H9 (cell line): Measurements from ENCODE around the gene CRYBA2. TPM values are rescaled to one million over a fixed set of nuclear protein-coding genes. Genes with fewer than 3 reads are reported as not detected.

Experiments used
- DNase-seq: peaks from one replicate; pipeline ENCODE4 v3.0.0-alpha.2; 2017
- H2AFZ ChIP-seq: one replicate; pipeline ENCODE4 v1.6.1; 2013; ENCODE audit warnings: mild to moderate bottlenecking, low read length, control low read depth, moderate library complexity
- H2AK5ac ChIP-seq: 2 replicates; pipeline ENCODE4 v1.6.1; 2013; ENCODE audit warnings: low read length, control low read depth, mixed read lengths; ENCODE audit not compliant: insufficient read length
- H2BK120ac ChIP-seq: one replicate; pipeline ENCODE4 v1.6.1; 2013; ENCODE audit warnings: low read depth, mild to moderate bottlenecking, low read length, control low read depth, inconsistent platforms; ENCODE audit not compliant: poor library complexity, severe bottlenecking
- H2BK12ac ChIP-seq: 2 replicates; pipeline ENCODE4 v1.6.1; 2013; ENCODE audit warnings: low read length, control low read depth, mixed read lengths, low read depth; ENCODE audit not compliant: insufficient read length
- H2BK15ac ChIP-seq: 2 replicates; pipeline ENCODE4 v1.6.1; 2013; ENCODE audit warnings: low read depth, low read length, control low read depth
- H2BK20ac ChIP-seq: one replicate; pipeline ENCODE4 v1.6.1; 2013; ENCODE audit warnings: low read depth, mild to moderate bottlenecking, low read length, control low read depth, inconsistent platforms; ENCODE audit not compliant: poor library complexity, severe bottlenecking
- H2BK5ac ChIP-seq: 2 replicates; pipeline ENCODE4 v1.6.1; 2013; ENCODE audit warnings: low read length, control low read depth, mixed read lengths; ENCODE audit not compliant: insufficient read length
- H3K14ac ChIP-seq: 2 replicates; pipeline ENCODE4 v1.6.1; 2013; ENCODE audit warnings: low read length, control low read depth; ENCODE audit not compliant: insufficient read depth
- H3K18ac ChIP-seq: 2 replicates; pipeline ENCODE4 v1.6.1; 2013; ENCODE audit warnings: low read depth, mild to moderate bottlenecking, mixed read lengths, low read length, control low read depth; ENCODE audit not compliant: insufficient read length
- H3K23ac ChIP-seq: 2 replicates; pipeline ENCODE4 v1.6.1; 2013; ENCODE audit warnings: low read length, control low read depth, mixed read lengths, low read depth; ENCODE audit not compliant: insufficient read length
- H3K23me2 ChIP-seq: 2 replicates; pipeline ENCODE4 v1.6.1; 2013; ENCODE audit warnings: low read depth, mild to moderate bottlenecking, mixed read lengths, low read length, control low read depth; ENCODE audit not compliant: insufficient read length, poor library complexity, severe bottlenecking
- H3K27ac ChIP-seq: 2 replicates; pipeline ENCODE4 v1.5.1; 2013; ENCODE audit warnings: low read length, control low read depth, mixed read lengths, low read depth; ENCODE audit not compliant: insufficient read length
- H3K27me3 ChIP-seq: 2 replicates; pipeline ENCODE4 v1.6.1; 2013; ENCODE audit warnings: low read length, control low read depth, inconsistent platforms; ENCODE audit not compliant: insufficient read depth
- H3K4ac ChIP-seq: 2 replicates; pipeline ENCODE4 v1.6.1; 2013; ENCODE audit warnings: low read depth, mild to moderate bottlenecking, control low read depth, inconsistent platforms, low read length, moderate library complexity
- H3K4me1 ChIP-seq: 2 replicates; pipeline ENCODE4 v1.6.1; 2013; ENCODE audit warnings: low read length, control low read depth, inconsistent platforms; ENCODE audit not compliant: insufficient read depth
- H3K4me2 ChIP-seq: 2 replicates; pipeline ENCODE4 v1.6.1; 2013; ENCODE audit warnings: low read length, control low read depth, mixed read lengths; ENCODE audit not compliant: insufficient read length, insufficient read depth
- H3K56ac ChIP-seq: 2 replicates; pipeline ENCODE4 v1.6.1; 2013; ENCODE audit warnings: low read depth, mild to moderate bottlenecking, mixed read lengths, low read length, control low read depth; ENCODE audit not compliant: insufficient read length
- H3K79me1 ChIP-seq: 2 replicates; pipeline ENCODE4 v1.6.1; 2013; ENCODE audit warnings: low read depth, mild to moderate bottlenecking, moderate library complexity, low read length, control low read depth, inconsistent platforms; ENCODE audit not compliant: insufficient read depth, poor library complexity, severe bottlenecking
- H3K79me2 ChIP-seq: 2 replicates; pipeline ENCODE4 v1.6.1; 2013; ENCODE audit warnings: low read length, control low read depth, inconsistent platforms; ENCODE audit not compliant: insufficient read depth
- H3K9ac ChIP-seq: 2 replicates; pipeline ENCODE4 v1.6.1; 2013; ENCODE audit warnings: low read length, control low read depth, mixed read lengths; ENCODE audit not compliant: insufficient read length; ENCODE audit errors: extremely low read depth
- H3K9me3 ChIP-seq: one replicate; pipeline ENCODE4 v1.6.1; 2013; ENCODE audit warnings: low read depth, low read length, inconsistent platforms; ENCODE audit not compliant: control insufficient read depth
- H3T11ph ChIP-seq: one replicate; pipeline ENCODE4 v1.6.1; 2013; ENCODE audit warnings: mild to moderate bottlenecking, low read length, control low read depth, inconsistent platforms
- H4K20me1 ChIP-seq: one replicate; pipeline ENCODE4 v1.6.1; 2013; ENCODE audit not compliant: control insufficient read depth, insufficient read length, insufficient read depth
- H4K5ac ChIP-seq: 2 replicates; pipeline ENCODE4 v1.6.1; 2013; ENCODE audit warnings: low read depth, mild to moderate bottlenecking, mixed read lengths, low read length, control low read depth; ENCODE audit not compliant: insufficient read length
- H4K8ac ChIP-seq: replicated peaks from 2 replicates; pipeline ENCODE4 v1.6.1; 2013; ENCODE audit warnings: low read length, control low read depth, mixed read lengths, low read depth; ENCODE audit not compliant: insufficient read length
- H4K91ac ChIP-seq: 2 replicates; pipeline ENCODE4 v1.6.1; 2013; ENCODE audit warnings: low read depth, mild to moderate bottlenecking, moderate library complexity, mixed read lengths, low read length, control low read depth; ENCODE audit not compliant: insufficient read length
- H3K27ac Mint-ChIP-seq, 3 experiments: 2 replicates in 2 of 3; 3 replicates in 1 of 3; pipeline ENCODE4 v1.8.0; 2020 to 2021; ENCODE audit warnings: mixed read lengths in 3 of 3, mild to moderate bottlenecking in 1 of 3, moderate library complexity in 1 of 3
- H3K27me3 Mint-ChIP-seq: 2 replicates; pipeline ENCODE4 v1.8.0; 2021; ENCODE audit warnings: low read depth, mild to moderate bottlenecking, moderate library complexity, mixed read lengths
- H3K36me3 Mint-ChIP-seq, 3 experiments: 2 replicates in 2 of 3; 3 replicates in 1 of 3; pipeline ENCODE4 v1.8.0; 2020 to 2021; ENCODE audit warnings: low read depth in 3 of 3, mixed read lengths in 3 of 3; ENCODE audit not compliant: insufficient read depth in 1 of 3
- H3K4me1 Mint-ChIP-seq, 2 experiments: 2 replicates each; pipeline ENCODE4 v1.8.0; 2020; ENCODE audit warnings: mixed read lengths in 2 of 2
- H3K4me3 Mint-ChIP-seq, 2 experiments: 2 replicates in 1 of 2; 3 replicates in 1 of 2; pipeline ENCODE4 v1.8.0; 2020 to 2021; ENCODE audit warnings: mild to moderate bottlenecking in 2 of 2, mixed read lengths in 2 of 2, moderate library complexity in 1 of 2
- H3K9me3 Mint-ChIP-seq, 2 experiments: 2 replicates in 1 of 2; 3 replicates in 1 of 2; pipeline ENCODE4 v1.8.0; 2020; ENCODE audit warnings: mild to moderate bottlenecking in 2 of 2, mixed read lengths in 2 of 2, moderate library complexity in 1 of 2
- CTCF ChIP-seq: fragments of 200-600 bp; sonication (generic); conservative IDR thresholded peaks from 3 replicates; pipeline ENCODE4 v1.8.0; 2021; ENCODE audit warnings: antibody characterized with exemption, mild to moderate bottlenecking
- WGBS: extraction: QIAGEN DNeasy Blood & Tissue Kit; methylation state at CpG from one replicate; pipeline ENCODE4 v1.1.7; 2013; ENCODE audit warnings: missing lambda C conversion rate, low lambda C conversion rate, mixed read lengths; ENCODE audit not compliant: insufficient read length; ENCODE audit errors: extremely low coverage; 5-methylcytosine and 5-hydroxymethylcytosine counted together
- total RNA-seq: library from RNA; stranded (reverse); gene quantifications from 2 replicates; pipeline ENCODE4 v1.2.1, GENCODE V29; 2021

CRYBA2 gene
- total RNA-seq, 1 experiment from 2014 or later = not detected

GRCh38 chr2:218954541-218955300 is 38.5 kb downstream of the CRYBA2 start:
- Histone ChIP-seq H2BK120ac (no peak overlapping the region), H3K79me2 (no peaks in the 10 kb centered on the region), H4K8ac (no peak overlapping the region), H3K14ac (no peak overlapping the region), H2BK5ac (no peak overlapping the region), H3K9ac (no peak overlapping the region), H3K9me3 (no peaks in the 10 kb centered on the region), H2BK12ac (no peak overlapping the region), H3K23ac (no peak overlapping the region), H2BK15ac (no peak overlapping the region), H2AK5ac (no peak overlapping the region), H4K91ac (no peak overlapping the region), H3K18ac (no peak overlapping the region), H3K4me2 (no peak overlapping the region), H2AFZ (no peak overlapping the region), H2BK20ac (no peak overlapping the region), H3T11ph (no peak overlapping the region), H3K27me3 (no peaks in the 10 kb centered on the region; the same call in 1 of the 2 replicates), H4K5ac (no peak overlapping the region), H3K4me1 (no peaks in the 10 kb centered on the region; the same call in 1 of the 2 replicates), H3K23me2 (peaks cover 5% of the 10 kb centered on the region), H3K79me1 (no peaks in the 10 kb centered on the region), H4K20me1 (no peaks in the 10 kb centered on the region), H3K4ac (no peak overlapping the region), H3K27ac (no peak overlapping the region), H3K56ac (no peak overlapping the region)
- Mint-ChIP-seq H3K27me3 (peaks cover 71% of the 10 kb centered on the region), H3K27ac (no peak overlapping the region), H3K9me3 (peaks cover 0 to 4% of the 10 kb centered on the region in 2 experiments; a peak in 2 of 5 replicates), H3K36me3 (no peaks in the 10 kb centered on the region), H3K4me3 (no peak overlapping the region), H3K4me1 (peaks cover 2 to 9% of the 10 kb centered on the region in 2 experiments; a peak in 3 of 4 replicates)
- DNase-seq = no peak
- TF ChIP-seq CTCF = no peak
- WGBS = no CpG with 5 or more reads among the region's 8 CpGs
